Omental fat pad (tissue), 4 donors: Measurements from ENCODE around the gene TMEM25. TPM values are rescaled to one million over a fixed set of nuclear protein-coding genes. Genes with fewer than 3 reads are reported as not detected.

Experiments
- ATAC-seq: fragments of 150-250 bp; one replicate; pipeline ENCODE4 v1.9.1; 2016; ENCODE audit warnings: mild to moderate bottlenecking, moderate library complexity; ENCODE audit not compliant: low FRiP score
- DNase-seq: peaks from one replicate; pipeline ENCODE4 v3.0.0-alpha.2; 2019; ENCODE audit warnings: low spot score
- CTCF ChIP-seq, 3 donors: fragments of 450-650 bp; IDR thresholded peaks; one replicate each; pipeline ENCODE4 v1.5.1; 2016 to 2017; ENCODE audit warnings: antibody characterized with exemption in 3 of 3, mild to moderate bottlenecking in 3 of 3, moderate library complexity in 2 of 3
- total RNA-seq, 4 donors: library from RNA; depleted of rRNA; stranded (reverse); fragments of >200 nt; gene quantifications; one replicate each; pipeline ENCODE4 v1.1.0, GENCODE V29; 2016

Gene TMEM25
- total RNA-seq, 4 donors from 2014 or later = 9.1 to 19.9 (median 11.8) TPM

DNA sequence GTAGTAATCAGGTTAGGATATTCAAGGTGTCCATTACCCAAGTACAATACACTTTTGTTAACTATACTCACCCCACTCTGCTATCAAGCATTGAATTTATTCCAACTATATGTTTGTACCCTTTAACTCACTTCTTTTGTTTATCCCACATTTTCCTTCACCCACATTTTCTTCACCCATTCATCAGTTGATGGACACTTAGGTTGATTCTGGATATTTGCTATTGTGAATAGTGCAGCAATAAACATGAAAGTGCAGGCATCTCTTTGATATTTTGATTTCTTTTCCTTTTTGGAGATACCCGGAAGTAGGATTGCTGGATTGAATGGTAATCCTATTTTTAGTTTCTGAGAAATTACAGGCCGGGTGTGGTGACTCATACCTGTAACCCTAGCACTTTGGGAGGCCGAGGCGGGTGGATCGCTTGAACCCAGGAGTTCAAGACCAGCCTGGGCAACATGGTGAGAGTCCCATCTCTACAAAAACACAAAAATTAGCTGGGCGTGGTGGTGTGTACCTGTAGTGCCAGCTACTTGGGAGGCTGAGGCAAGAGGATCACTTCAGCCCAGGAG is 6.5 kb downstream of the TMEM25 start:
- ATAC-seq = no peak
- no peak for DNase-seq
- no peak for TF ChIP-seq CTCF (IDR thresholded peaks at IDR 0.05)

DNA sequence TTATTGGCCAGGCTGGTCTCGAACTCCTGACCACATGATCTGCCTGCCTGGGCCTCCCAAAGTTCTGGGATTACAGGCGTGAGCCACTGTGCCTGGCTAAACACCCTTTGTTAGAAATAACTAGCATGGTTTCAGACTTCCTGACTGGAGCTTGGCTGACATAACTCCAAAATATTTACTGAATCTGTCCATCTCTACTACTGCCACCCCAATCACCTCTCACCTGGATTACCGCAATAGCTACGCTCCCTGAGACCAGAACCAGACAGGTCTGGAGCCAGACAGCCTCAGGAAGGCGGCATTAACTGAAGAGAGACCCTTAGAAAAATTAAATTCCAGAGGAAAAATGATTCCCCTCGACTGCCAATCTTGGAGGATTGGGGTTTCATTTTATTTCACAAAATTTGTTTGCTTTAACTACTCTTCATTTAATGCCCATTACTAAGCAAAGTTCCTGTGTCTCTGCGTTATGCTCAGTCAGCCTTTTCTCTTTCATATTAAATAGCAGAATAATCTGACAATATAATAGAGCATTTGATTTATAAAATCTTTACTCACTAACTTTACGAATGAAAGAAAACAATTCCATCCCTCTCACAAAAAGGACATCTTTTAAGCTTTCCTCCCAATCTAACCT is 13.1 kb downstream of the TMEM25 start:
- ATAC-seq (no peak), DNase-seq (no peak)
- no peak for TF ChIP-seq CTCF (IDR thresholded peaks at IDR 0.05)

GRCh38 chr11:118544647-118545010 is 13.6 kb downstream of the TMEM25 start:
- no peak for TF ChIP-seq CTCF (IDR thresholded peaks at IDR 0.05)
- DNase-seq (no peak), ATAC-seq (no peak)

GRCh38 chr11:118545533-118545932 is 14.5 kb downstream of the TMEM25 start:
- DNase-seq (no peak), ATAC-seq (no peak)
- no peak for TF ChIP-seq CTCF (IDR thresholded peaks at IDR 0.05)

DNA sequence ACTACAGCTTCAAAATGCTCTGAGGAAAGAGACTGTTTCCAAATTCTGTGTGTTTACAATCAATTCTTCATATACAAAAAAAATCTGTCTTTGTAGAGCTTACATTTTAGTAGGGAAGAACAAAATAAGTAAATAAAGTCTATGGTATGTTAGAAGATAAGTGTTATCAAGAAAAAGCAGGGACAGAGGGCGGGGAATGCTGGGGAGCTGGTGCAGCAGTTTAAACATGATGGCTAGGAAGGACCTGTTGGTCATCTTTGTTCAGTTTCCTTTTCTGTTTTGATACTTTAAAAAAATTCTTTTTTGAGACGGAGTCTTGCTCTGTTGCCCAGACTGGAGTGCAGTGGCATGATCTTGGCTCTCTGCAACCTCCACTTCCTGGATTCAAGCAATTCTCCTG is 16.1 kb downstream of the TMEM25 start:
- TF ChIP-seq CTCF (IDR thresholded peaks at IDR 0.05) = no peak
- DNase-seq (no peak), ATAC-seq (no peak)

GRCh38 chr11:118552341-118552740 is 21.3 kb downstream of the TMEM25 start:
- DNase-seq = no peak
- no peak for TF ChIP-seq CTCF (IDR thresholded peaks at IDR 0.05)
- ATAC-seq = no peak

DNA sequence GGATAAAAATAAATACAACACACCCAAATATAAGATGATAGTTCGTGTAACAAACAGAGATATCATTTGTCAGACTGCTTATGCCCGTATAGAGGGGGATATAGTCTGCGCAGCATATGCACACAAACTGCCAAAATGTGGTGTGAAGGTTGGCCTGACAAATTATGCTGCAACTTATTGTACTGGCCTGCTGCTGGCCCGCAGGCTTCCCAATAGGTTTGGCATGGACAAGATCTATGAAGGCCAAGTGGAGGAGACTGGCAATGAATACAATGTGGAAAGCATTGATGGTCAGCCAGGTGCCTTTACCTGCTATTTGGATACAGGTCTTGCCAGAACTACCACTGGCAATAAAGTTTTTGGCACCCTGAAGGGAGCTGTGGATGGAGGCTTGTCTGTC is 29.8 kb downstream of the TMEM25 start:
- no peak for TF ChIP-seq CTCF (IDR thresholded peaks at IDR 0.05)
- ATAC-seq (no peak), DNase-seq (no peak)
